Activated T-cell treated with anti-CD3 and anti-CD28 coated beads for 48 hours (primary cell): ENCODE measurements around the gene HEBP2.

Experiments used
- DNase-seq: peaks from one replicate; pipeline ENCODE4 v3.0.0-alpha.2; 2020; ENCODE audit warnings: low read depth

Gene HEBP2

GRCh38 chr6:138397128-138398122 is 6.6 kb upstream of the HEBP2 start:
- DNase-seq = no peak

GRCh38 chr6:138400326-138400725 is 3.7 kb upstream of the HEBP2 start:
- no peak for DNase-seq

- DNase-seq = no peak
Measured at GRCh38 chr6:138401960-138402837, 1.8 kb upstream of the HEBP2 start.

DNA sequence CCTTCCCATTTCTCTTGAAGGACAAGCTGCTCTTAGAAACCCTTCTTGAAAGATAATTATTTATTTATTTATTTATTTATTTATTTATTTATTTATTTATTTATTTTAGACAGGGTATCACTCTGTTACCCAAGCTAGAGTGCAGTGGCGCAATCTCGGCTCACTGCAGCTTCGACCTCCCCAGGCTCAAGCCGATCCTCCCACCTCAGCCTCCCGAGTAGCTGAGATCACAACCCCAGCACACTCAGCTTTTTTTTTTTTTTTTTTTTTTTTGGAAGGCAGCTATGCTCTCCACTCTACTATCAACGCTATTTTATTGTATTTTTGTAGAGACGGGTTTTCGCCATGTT is 1.2 kb upstream of the HEBP2 start:
- DNase-seq = no peak

DNA sequence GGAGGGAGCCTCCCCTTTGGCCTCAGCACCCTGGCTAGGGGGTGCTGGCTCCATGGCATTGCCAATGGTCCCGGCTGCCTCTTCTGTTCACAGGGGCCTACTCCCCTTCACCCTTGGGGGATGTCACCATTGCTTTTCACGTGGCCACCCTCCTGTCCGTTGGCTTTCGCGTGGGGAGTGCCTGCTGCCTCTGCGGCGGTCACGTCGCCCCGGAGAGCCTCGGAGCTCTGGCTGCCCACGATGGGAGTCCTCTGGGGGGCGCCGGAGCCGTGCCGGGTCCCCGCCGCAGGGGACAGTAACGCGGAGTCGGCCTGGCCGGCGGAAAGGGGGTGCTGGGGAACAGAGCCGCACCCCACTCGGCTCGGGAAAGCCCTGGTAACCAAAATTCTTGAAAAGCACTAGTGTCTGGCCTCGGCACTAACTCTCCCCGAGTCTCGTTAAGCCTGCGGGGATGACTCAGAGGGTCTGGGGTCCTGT is 661 bp upstream of the HEBP2 start:
- DNase-seq = peak; percentile 15

GRCh38 chr6:138404666-138405337 is 779 bp downstream of the HEBP2 start:
- DNase-seq = no peak

DNA sequence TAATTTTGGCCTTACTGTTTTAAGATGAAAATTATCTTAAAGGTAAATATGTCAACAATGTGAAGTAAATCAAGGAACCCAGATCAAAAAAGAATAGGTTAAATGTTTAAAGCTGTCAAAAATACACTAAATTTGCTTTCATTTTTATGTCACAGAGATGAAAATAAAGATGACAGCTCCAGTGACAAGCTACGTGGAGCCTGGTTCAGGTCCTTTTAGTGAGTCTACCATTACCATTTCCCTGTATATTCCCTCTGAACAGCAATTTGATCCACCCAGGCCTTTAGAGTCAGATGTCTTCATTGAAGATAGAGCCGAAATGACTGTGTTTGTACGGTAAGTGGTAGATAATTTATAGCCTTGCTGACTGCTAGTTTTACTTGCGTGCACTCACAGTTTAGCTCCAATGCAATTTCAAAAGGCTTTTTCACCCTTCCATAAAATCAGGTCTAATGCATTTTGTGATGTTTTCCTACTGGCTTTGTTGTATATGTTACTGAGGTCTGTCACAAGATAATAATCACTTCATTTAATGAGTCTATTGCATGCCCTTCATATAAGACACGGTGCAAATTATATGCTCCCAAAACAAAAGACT is 1.9 kb downstream of the HEBP2 start:
- DNase-seq = no peak

- no peak for DNase-seq
Measured at GRCh38 chr6:138406443-138406842, 2.4 kb downstream of the HEBP2 start.

DNA sequence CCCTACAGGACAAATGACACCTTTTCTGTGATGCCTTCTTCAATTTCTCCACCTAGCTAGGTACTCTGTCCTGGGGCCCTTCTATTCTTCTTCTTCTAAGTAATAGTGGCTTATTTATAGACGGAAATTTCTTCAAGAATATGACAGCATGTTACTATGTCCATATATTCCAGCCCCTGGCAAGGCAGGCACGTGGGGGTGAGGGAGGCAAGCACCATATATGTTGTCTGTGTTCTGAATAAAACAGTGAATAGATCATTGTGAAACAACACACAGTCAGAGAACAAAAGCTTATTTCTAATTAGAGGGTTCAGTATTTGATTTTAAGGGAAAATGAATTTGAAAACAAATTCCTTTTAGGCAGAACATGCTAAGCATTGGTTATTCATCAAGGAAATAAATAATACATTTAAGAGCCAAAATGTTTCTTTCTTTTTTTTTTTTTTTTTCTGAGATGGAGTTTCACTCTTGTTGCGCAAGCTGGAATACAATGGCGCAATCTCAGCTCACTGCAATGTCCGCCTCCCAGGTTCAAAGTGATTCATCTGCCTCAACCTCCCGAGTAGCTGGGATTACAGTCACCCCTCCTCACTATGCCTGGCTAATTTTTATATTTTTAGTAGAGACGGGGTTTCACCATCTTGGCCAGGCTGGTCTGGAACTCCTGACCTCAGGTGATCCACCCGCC is 6.2 kb downstream of the HEBP2 start:
- no peak for DNase-seq

DNA sequence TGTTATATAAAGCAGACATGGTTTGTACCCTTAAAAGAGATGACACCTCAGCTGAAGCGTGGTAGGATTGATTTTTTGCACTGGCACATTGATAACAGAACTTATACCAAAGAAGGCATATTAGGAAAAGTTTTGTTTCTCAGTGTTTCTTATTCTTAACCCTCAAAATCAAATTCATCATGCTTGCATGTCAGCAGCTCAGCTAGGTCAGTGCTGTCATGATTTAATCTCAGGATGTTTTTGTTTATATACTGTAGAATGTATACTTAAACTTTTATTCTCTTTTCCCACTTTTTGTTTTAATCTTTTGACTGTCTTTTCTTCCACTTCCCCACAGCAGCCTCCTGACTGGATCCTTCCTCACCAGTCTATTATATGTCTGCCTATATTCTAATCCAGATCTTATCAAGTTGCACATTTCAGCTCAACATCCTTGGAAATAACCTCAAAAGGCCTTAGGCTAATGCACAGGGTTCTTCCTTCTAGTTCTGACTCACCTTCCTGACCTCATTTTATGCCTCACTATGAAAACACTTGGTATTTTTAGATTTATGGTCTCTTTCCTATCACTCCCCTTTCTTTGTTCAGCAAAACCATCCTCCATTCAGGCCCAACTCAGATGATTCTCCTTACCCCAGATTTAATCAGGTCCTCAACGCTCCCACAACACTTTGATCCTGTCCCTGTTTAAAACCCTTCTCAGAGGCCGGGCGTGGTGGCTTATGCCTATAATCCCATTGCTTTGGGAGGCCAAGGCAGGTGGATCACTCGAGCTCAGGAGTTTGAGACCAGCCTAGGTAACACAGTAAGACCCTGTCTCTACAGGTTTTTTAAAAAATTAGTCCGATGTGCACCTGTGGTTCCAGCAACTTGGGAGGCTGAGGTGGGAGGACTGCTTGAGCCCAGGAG is 7.2 kb downstream of the HEBP2 start:
- no peak for DNase-seq

GRCh38 chr6:138415125-138415524 is 11.1 kb downstream of the HEBP2 start:
- DNase-seq = no peak

DNA sequence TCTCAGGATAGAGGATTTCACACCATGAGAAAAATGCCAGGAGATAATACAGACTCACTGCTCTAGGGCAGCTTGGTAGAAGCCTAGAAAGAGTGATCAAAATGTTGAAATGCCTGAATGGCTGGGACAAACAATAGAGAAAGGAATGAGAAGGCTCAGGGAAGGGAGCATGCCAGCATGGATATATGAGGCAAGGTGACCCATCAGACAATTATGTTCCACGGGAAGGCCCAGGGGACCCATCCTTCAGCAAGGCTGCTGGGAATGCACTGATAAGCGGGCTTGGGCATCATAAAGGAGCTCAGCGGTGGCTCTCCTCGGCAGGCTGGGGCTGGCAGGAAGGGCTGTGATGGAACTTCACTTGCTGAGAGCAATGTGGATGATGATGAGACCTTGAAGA is 12.2 kb downstream of the HEBP2 start:
- no peak for DNase-seq

GRCh38 chr6:138417493-138418117 is 13.6 kb downstream of the HEBP2 start:
- DNase-seq = no peak

DNA sequence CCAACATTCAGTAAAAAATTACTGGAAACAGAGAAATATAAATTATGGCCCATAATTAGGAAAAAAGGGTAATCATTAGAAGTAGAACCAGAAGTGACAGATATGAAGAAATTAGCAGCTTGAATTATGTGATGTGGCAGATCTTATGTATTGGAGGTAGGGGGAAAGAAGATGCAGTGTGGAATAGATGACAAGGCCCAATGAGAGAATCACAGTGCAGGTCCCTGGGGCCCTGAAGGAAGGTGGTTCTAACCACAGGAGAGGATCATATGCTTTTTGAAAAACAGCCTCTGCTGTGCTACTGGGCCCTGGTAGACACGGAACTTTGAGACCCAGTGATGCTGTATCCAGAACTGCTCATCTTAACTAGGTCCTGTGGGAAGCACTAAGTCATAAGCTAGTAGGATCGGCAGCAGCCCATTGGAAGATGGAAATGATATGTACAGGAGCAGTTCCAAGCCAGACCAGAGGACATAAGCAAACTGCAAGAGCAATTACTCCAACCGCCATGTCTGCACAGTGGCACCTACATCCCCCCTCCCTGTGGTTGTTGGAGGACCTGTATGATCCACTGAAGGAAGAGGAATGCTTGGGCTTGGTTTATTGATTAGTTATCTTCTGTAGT is 14.2 kb downstream of the HEBP2 start:
- no peak for DNase-seq

DNA sequence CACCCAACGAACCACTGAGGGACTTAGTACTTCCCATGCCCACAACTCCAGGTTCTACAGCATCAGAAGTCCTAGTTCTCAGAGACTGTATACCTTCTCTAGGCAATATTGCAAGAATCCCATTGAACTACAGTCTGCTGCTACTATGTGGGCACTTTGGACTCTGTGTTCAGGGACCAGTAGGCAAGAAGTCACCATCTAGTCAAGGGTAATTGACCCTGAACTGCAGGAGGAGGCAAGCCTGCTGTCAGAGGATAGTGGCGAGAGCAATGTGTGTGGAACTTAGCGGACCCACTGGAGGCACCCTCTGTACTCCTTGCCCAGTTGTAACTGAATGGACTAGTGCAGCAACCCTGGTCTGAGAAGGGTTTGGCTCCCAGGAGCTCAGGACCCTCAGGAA is 15.7 kb downstream of the HEBP2 start:
- no peak for DNase-seq

DNA sequence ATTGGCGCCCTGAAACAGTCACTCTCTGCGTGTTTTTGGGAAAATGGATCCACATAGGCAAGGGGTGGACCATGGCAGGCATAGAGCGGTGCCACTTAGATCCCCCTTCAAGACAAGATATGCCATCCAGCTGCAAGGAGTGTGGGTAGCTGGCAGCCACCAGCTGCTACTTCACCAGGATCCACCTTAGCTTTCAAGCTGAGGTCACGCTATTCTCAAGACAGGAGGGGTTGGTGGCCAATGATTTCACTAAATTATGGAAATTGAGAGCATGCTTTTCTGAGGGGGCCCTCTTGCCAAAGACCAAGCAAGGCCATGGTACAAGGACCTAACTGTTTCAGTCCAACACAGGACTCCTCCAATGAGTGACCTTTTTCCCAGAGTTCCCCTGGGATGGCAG is 16.3 kb downstream of the HEBP2 start:
- DNase-seq = no peak

DNA sequence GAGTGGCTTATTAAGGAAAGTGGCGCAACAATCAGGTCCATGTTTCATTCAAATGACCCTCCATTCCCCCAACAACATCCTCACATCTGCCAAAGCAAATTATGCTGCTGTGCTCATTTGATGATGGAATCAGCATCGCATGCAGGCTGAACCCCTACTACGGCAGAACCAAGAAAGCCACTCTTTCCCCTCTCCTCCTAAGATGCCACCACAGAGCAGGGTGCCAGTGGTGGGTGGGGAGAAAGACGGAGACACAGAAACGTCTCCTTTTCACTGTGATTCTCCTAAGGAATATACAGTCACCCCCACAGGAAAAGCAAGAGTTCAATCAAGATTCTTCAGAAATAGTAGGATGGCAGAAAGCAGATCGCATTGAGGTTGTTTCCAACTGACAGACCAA is 17.1 kb downstream of the HEBP2 start:
- DNase-seq = no peak

DNA sequence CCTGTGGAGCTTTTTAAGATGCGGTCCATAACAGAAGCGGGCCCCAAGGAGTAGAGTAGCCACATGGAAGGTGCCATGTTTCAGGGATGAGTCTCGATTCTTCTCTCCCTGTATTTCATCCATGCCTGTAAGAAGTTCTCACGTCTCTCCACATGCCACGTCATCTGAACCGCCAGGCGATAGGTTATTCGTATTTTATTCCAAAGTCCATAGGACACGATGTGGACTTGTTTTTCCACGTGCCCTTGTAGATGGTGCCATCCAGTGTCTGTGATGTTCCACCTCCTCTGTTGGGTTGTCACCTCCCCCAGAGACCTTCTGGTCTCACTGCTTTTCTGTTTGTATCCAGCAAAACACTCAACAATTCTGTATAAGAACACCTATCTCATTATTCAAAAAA is 17.6 kb downstream of the HEBP2 start:
- DNase-seq = no peak

DNA sequence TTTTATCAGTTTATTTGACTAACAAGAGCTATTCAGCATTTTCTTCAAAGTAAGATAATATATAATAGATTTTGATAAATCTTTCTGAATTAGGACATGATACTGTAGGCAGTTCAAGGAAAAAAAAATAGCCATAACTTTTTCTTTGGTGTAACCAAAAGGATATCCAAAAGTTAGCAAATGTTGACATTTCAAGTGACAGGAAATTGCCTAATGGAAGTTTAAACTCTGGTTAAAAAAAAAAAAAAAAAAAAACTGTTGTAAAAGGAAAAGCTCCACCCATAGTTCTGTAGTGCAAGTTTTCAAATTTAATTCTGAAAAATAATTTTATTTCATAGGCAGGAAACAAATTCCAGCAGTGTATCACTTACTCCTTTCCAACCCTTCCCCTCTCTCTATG is 18.8 kb downstream of the HEBP2 start:
- no peak for DNase-seq
